Left ventricle myocardium inferior (tissue), 1 donor: ENCODE measurements around the gene TRIM17. TPM values are rescaled to one million over a fixed set of nuclear protein-coding genes. Genes with fewer than 3 reads are reported as not detected.

ENCODE experiments used
- DNase-seq: peaks from one replicate; pipeline ENCODE4 v3.0.0-alpha.2; 2020
- H3K27ac ChIP-seq: fragments of 200-600 bp; replicated peaks from 2 replicates; pipeline ENCODE4 v1.8.0; 2021
- H3K27me3 ChIP-seq: fragments of 200-600 bp; 2 replicates; pipeline ENCODE4 v1.8.0; 2021; ENCODE audit warnings: low read depth
- H3K36me3 ChIP-seq: fragments of 200-600 bp; 2 replicates; pipeline ENCODE4 v1.8.0; 2021
- H3K4me1 ChIP-seq: fragments of 200-600 bp; 2 replicates; pipeline ENCODE4 v1.8.0; 2021
- H3K4me3 ChIP-seq: fragments of 200-600 bp; 2 replicates; pipeline ENCODE4 v1.8.0; 2021; ENCODE audit warnings: mild to moderate bottlenecking, moderate library complexity
- H3K9me3 ChIP-seq: fragments of 200-600 bp; replicated peaks from 2 replicates; pipeline ENCODE4 v1.8.0; 2021
- CTCF ChIP-seq: fragments of 200-600 bp; IDR thresholded peaks from 2 replicates; pipeline ENCODE4 v1.8.0; 2021; ENCODE audit warnings: antibody characterized with exemption, mild to moderate bottlenecking, borderline replicate concordance
- intact Hi-C: fragments of 100-400 bp; cut with micrococcal nuclease; formaldehyde crosslinking; loops from one replicate; pipeline ENCODE4 v1.11.0; 2022
- total RNA-seq: library from RNA; stranded (reverse); fragmentation: NEBNext Ultra II Directional; extraction: Animal tissue kit (Norgen Biotek cat#: 25700); gene quantifications from one replicate; pipeline ENCODE4 v1.2.1, GENCODE V29; 2021
- donor health status: DM: no; HTN: yes; CAD: no; lungs with severe emphysema.

Gene TRIM17
- total RNA-seq, 1 donor from 2014 or later: 0.36 TPM

- no peaks in the 10 kb centered on the region for H3K36me3 ChIP-seq
- H3K4me1 ChIP-seq: peaks cover 57% of the 10 kb centered on the region
- peak; percentile 85 for DNase-seq
- H3K9me3 ChIP-seq: no peaks in the 10 kb centered on the region
- TF ChIP-seq CTCF: peak; percentile 53
- intact Hi-C loops: no loop called here
- H3K27ac ChIP-seq: peak overlapping the region; percentile 96
- H3K27me3 ChIP-seq: peaks cover 46% of the 10 kb centered on the region
- H3K4me3 ChIP-seq: peak overlapping the region; percentile 72
These were observed 40.9 kb upstream of the TRIM17 start for GRCh38 chr1:228457396-228458176.

- H3K27me3 ChIP-seq: peaks cover 40% of the 10 kb centered on the region
- intact Hi-C loops: no loop called here
These were observed 40.3 kb upstream of the TRIM17 start for GRCh38 chr1:228457017-228457395.

GRCh38 chr1:228456252-228457016, 39.8 kb upstream of the TRIM17 start:
- Histone ChIP-seq H3K9me3 (no peaks in the 10 kb centered on the region), H3K4me1 (peaks cover 57% of the 10 kb centered on the region), H3K36me3 (no peaks in the 10 kb centered on the region), H3K27me3 (peaks cover 34% of the 10 kb centered on the region), H3K27ac (peak overlapping the region; percentile 96), H3K4me3 (peak overlapping the region; percentile 72)
- intact Hi-C loops: no loop called here
- no peak for DNase-seq
- TF ChIP-seq CTCF: no peak

More at GRCh38 chr1:228457017-228457395, 40.3 kb upstream of the TRIM17 start:
- no peaks in the 10 kb centered on the region for H3K9me3 ChIP-seq
- no peak for DNase-seq
- no peak for TF ChIP-seq CTCF
- H3K4me1 ChIP-seq: peaks cover 57% of the 10 kb centered on the region
- peak overlapping the region; percentile 72 for H3K4me3 ChIP-seq
- H3K36me3 ChIP-seq: no peaks in the 10 kb centered on the region
- peak overlapping the region; percentile 96 for H3K27ac ChIP-seq

GRCh38 chr1:228455715-228456114, 39.1 kb upstream of the TRIM17 start:
- Histone ChIP-seq H3K4me1 (peaks cover 57% of the 10 kb centered on the region), H3K27ac (no peak overlapping the region), H3K9me3 (no peaks in the 10 kb centered on the region), H3K36me3 (no peaks in the 10 kb centered on the region), H3K4me3 (peak overlapping the region; percentile 72), H3K27me3 (peaks cover 27% of the 10 kb centered on the region)
- DNase-seq: no peak
- peak; percentile 28 for TF ChIP-seq CTCF
- intact Hi-C loops: no loop called here

- Histone ChIP-seq H3K9me3 (no peaks in the 10 kb centered on the region), H3K36me3 (no peaks in the 10 kb centered on the region), H3K4me3 (no peak overlapping the region), H3K4me1 (peaks cover 51% of the 10 kb centered on the region), H3K27me3 (peaks cover 12% of the 10 kb centered on the region), H3K27ac (no peak overlapping the region)
- no peak for TF ChIP-seq CTCF
- DNase-seq: no peak
- intact Hi-C loops: no loop called here
These were observed 37.6 kb upstream of the TRIM17 start for GRCh38 chr1:228454238-228454637.
